GM10847 (cell line): ENCODE measurements around the gene MT4.
A peak's percentile ranks its signal among the peaks of the same experiment; 100 is the strongest.

Source experiments
- POLR2A ChIP-seq: IDR thresholded peaks from 2 replicates; pipeline ENCODE4 v1.6.1; 2011; ENCODE audit not compliant: insufficient read length; ENCODE audit errors: extremely low read depth

MT4 gene

GRCh38 chr16:56607109-56607618 lies 42.3 kb downstream of the MT4 start:
- TF ChIP-seq POLR2A, result no peak

- no peak for TF ChIP-seq POLR2A
Measured at GRCh38 chr16:56607675-56608042, 42.8 kb downstream of the MT4 start.

GRCh38 chr16:56608043-56608875 lies 43.4 kb downstream of the MT4 start, which contains the start of gene MT2A:
Gene MT2A (plus strand): TSS chr16:56608584. CDS start chr16:56608656, 72 bp downstream.
- TF ChIP-seq POLR2A, result peak; percentile 53

GRCh38 chr16:56608876-56609462 lies 44.1 kb downstream of the MT4 start:
- TF ChIP-seq POLR2A, result no peak

- TF ChIP-seq POLR2A, result no peak
Measured at GRCh38 chr16:56609463-56609921, 44.6 kb downstream of the MT4 start.

GRCh38 chr16:56610017-56610608 lies 45.2 kb downstream of the MT4 start:
- TF ChIP-seq POLR2A, result no peak

GRCh38 chr16:56610609-56611111 lies 45.8 kb downstream of the MT4 start:
- TF ChIP-seq POLR2A, result no peak

GRCh38 chr16:56611281-56611833 lies 46.5 kb downstream of the MT4 start:
- TF ChIP-seq POLR2A, result no peak

GRCh38 chr16:56613706-56614105 lies 48.8 kb downstream of the MT4 start:
- no peak for TF ChIP-seq POLR2A

GRCh38 chr16:56614549-56614991 lies 49.7 kb downstream of the MT4 start:
- TF ChIP-seq POLR2A, result no peak

- no peak for TF ChIP-seq POLR2A
Measured at GRCh38 chr16:56615353-56615752, 50.5 kb downstream of the MT4 start.

GRCh38 chr16:56616608-56617211 lies 51.8 kb downstream of the MT4 start:
- TF ChIP-seq POLR2A, result no peak

- no peak for TF ChIP-seq POLR2A
Measured at GRCh38 chr16:56617212-56618085, 52.6 kb downstream of the MT4 start.

GRCh38 chr16:56618138-56618537 lies 53.3 kb downstream of the MT4 start:
- no peak for TF ChIP-seq POLR2A
